ENCODE data around the gene WDR62.

Gene WDR62

GRCh38 chr19:36101550-36102327 lies 47.0 kb downstream of the WDR62 start:
- H3K4me3 ChIP-seq (ENCODE audit: low read depth, low read length): no peak overlapping the region
- TF ChIP-seq CTCF (IDR thresholded peaks at IDR 0.05; ENCODE audit: control insufficient read depth, extremely low read depth, insufficient read depth): no peak
- DNase-seq (ENCODE audit: low read depth): no peak

- TF ChIP-seq CTCF (IDR thresholded peaks at IDR 0.05; ENCODE audit: control insufficient read depth, extremely low read depth, insufficient read depth): no peak
- DNase-seq (ENCODE audit: low read depth): no peak
- H3K4me3 ChIP-seq (ENCODE audit: low read depth, low read length): no peak overlapping the region
These were observed 48.4 kb downstream of the WDR62 start for GRCh38 chr19:36103040-36103626.

GRCh38 chr19:36103842-36104552 lies 49.3 kb downstream of the WDR62 start:
- no peak for DNase-seq (ENCODE audit: low read depth)
- no peak for TF ChIP-seq CTCF (IDR thresholded peaks at IDR 0.05; ENCODE audit: control insufficient read depth, extremely low read depth, insufficient read depth)
- no peak overlapping the region for H3K4me3 ChIP-seq (ENCODE audit: low read depth, low read length)

- no peak overlapping the region for H3K4me3 ChIP-seq (ENCODE audit: low read depth, low read length)
- no peak for TF ChIP-seq CTCF (IDR thresholded peaks at IDR 0.05; ENCODE audit: control insufficient read depth, extremely low read depth, insufficient read depth)
- no peak for DNase-seq (ENCODE audit: low read depth)
These were observed 51.7 kb downstream of the WDR62 start for GRCh38 chr19:36106441-36106840.

GRCh38 chr19:36106991-36107390 lies 52.3 kb downstream of the WDR62 start:
- TF ChIP-seq CTCF (IDR thresholded peaks at IDR 0.05; ENCODE audit: control insufficient read depth, extremely low read depth, insufficient read depth): no peak

GRCh38 chr19:36108684-36109083 lies 54.0 kb downstream of the WDR62 start:
- no peak for DNase-seq (ENCODE audit: low read depth)
- no peak for TF ChIP-seq CTCF (IDR thresholded peaks at IDR 0.05; ENCODE audit: control insufficient read depth, extremely low read depth, insufficient read depth)
- H3K4me3 ChIP-seq (ENCODE audit: low read depth, low read length): no peak overlapping the region

More at GRCh38 chr19:36106991-36107390, 52.3 kb downstream of the WDR62 start:
- H3K4me3 ChIP-seq (ENCODE audit: low read depth, low read length): no peak overlapping the region
- no peak for DNase-seq (ENCODE audit: low read depth)

Measured in LNCaP clone FGC (cell line).